ENCODE data around the gene GPX3. TPM values are rescaled to one million over a fixed set of nuclear protein-coding genes. Genes with fewer than 3 reads are reported as not detected.

GPX3 gene
- total RNA-seq, 4 donors from 2014 or later = 5.7 to 1,241 (median 263) TPM

DNA sequence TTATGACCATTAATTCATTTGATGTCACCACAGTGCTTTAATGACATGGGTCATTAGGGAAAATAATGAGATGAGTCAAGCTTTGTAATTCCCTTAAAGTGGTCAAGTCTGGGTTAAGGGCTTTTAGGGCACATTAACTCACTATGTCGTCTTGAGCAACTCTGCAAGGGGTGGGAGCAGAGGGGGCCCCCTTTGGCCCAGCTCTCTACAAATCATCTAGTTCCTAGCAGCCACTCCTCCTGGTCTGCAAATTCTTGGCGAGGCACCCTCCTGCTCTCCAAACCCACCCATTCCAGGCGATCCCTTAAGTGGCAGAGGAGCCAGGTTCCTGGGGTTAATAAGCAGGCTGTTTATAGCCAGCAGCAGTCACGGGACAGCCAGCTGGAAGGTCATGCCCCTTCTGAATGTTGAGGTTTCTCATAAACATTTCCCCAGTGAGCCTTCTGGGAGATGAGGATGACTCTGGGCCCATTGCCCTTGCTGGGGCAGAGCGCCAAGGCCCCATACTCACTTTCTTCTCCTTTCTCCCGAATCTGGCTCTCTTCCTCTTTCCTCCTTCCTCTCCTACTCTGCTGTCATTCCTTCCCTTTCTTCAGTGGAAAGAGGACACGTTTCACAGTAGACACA, 14.3 kb upstream of the GPX3 start:
- TF ChIP-seq, protein P1, sequence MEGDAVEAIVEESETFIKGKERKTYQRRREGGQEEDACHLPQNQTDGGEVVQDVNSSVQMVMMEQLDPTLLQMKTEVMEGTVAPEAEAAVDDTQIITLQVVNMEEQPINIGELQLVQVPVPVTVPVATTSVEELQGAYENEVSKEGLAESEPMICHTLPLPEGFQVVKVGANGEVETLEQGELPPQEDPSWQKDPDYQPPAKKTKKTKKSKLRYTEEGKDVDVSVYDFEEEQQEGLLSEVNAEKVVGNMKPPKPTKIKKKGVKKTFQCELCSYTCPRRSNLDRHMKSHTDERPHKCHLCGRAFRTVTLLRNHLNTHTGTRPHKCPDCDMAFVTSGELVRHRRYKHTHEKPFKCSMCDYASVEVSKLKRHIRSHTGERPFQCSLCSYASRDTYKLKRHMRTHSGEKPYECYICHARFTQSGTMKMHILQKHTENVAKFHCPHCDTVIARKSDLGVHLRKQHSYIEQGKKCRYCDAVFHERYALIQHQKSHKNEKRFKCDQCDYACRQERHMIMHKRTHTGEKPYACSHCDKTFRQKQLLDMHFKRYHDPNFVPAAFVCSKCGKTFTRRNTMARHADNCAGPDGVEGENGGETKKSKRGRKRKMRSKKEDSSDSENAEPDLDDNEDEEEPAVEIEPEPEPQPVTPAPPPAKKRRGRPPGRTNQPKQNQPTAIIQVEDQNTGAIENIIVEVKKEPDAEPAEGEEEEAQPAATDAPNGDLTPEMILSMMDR (IDR thresholded peaks at IDR 0.05) = no peak
- Histone ChIP-seq H3K4me1 (peaks cover 10 to 16% of the 10 kb centered on the region in 2 donors), H3K36me3 (no peaks in the 10 kb centered on the region), H3K9me3 (no peaks in the 10 kb centered on the region), H3K4me3 (no peak overlapping the region), H3K27ac (peak overlapping the region; percentile 80 to 83), H3K27me3 (no peaks in the 10 kb centered on the region)
- intact Hi-C loops (cut with DNase I; ENCODE audit: low total_unique reads) = loop anchor here (5.0 kb wide), 1 partner anchor 111 kb away; no protein-coding TSS in a partner anchor
- peak; percentile 92 to 95 for DNase-seq

- Histone ChIP-seq H3K27ac (peak overlapping the region; percentile 80 to 83), H3K36me3 (no peaks in the 10 kb centered on the region), H3K9me3 (no peaks in the 10 kb centered on the region), H3K4me3 (no peak overlapping the region), H3K27me3 (no peaks in the 10 kb centered on the region), H3K4me1 (peaks cover 10 to 16% of the 10 kb centered on the region in 2 donors)
- no peak for DNase-seq
- intact Hi-C loops (cut with DNase I; ENCODE audit: low total_unique reads) = loop anchor here (5.0 kb wide), 1 partner anchor 110 kb away; no protein-coding TSS in a partner anchor
- TF ChIP-seq, protein P1 (IDR thresholded peaks at IDR 0.05) = no peak
- no peak for TF ChIP-seq POLR2A (IDR thresholded peaks at IDR 0.05)
Measured at GRCh38 chr5:151006704-151007334, 13.6 kb upstream of the GPX3 start.

DNA sequence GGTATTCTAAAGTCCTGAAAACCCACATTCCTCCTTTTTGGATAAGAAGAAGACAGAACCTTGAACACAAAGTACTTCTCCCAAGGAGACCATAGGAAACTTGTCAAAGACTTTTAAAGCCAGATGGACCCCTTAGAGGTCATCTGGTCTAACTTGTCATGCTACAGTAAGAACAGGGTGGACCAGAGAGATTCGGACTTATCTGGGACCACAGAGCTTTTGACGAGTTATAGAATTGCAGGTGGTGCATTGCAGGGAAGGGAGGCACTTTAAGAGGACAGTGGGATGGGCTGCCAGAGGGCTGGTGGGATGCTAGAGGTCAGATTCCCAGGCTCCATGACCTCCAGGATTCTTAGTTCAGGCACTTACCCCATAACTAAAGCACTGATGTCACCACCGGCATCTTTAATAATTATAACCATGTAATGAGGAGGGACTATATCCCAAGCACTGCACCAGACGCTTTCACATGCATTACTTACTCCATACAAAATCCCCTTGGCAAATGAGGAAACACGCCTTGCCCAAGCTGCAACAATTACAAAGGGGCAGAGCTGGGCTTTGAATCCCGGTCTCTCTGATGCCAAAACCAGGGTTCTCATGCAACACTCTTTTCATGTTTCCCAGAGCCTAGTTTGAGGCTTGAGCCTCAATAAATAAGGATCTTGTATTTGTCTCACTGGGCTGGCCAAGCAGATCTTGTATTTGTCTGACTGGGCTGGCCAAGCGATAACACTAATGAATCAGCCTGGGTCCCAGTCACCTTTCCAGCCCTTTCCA, 12.8 kb upstream of the GPX3 start:
- intact Hi-C loops (cut with DNase I; ENCODE audit: low total_unique reads) = loop anchor here (5.0 kb wide), 1 partner anchor 110 kb away; no protein-coding TSS in a partner anchor
- peak overlapping the region; percentile 80 to 83 for H3K27ac ChIP-seq
- TF ChIP-seq, protein P1 (IDR thresholded peaks at IDR 0.05) = no peak
- no peak for TF ChIP-seq POLR2A (IDR thresholded peaks at IDR 0.05)
- no peaks in the 10 kb centered on the region for H3K36me3 ChIP-seq
- H3K9me3 ChIP-seq = no peaks in the 10 kb centered on the region
- DNase-seq = no peak
- H3K27me3 ChIP-seq = no peaks in the 10 kb centered on the region
- H3K4me1 ChIP-seq = peaks cover 10 to 16% of the 10 kb centered on the region in 2 donors
- no peak overlapping the region for H3K4me3 ChIP-seq

GRCh38 chr5:151008210-151008491, 12.2 kb upstream of the GPX3 start:
- H3K36me3 ChIP-seq = no peaks in the 10 kb centered on the region
- H3K4me1 ChIP-seq = peaks cover 10 to 16% of the 10 kb centered on the region in 2 donors
- intact Hi-C loops (cut with DNase I; ENCODE audit: low total_unique reads) = loop anchor here (5.0 kb wide), 1 partner anchor 109 kb away; no protein-coding TSS in a partner anchor

More at GRCh38 chr5:151008210-151008491, 12.2 kb upstream of the GPX3 start:
- Histone ChIP-seq H3K4me3 (no peak overlapping the region), H3K9me3 (no peaks in the 10 kb centered on the region), H3K27ac (peak overlapping the region; percentile 80 to 83), H3K27me3 (no peaks in the 10 kb centered on the region)
- TF ChIP-seq, protein P1 (IDR thresholded peaks at IDR 0.05) = no peak
- TF ChIP-seq POLR2A (IDR thresholded peaks at IDR 0.05) = no peak
- no peak for DNase-seq
